HepG2 (cell line): ENCODE data around the gene ATP6V0A1. TPM values are rescaled to one million over a fixed set of nuclear protein-coding genes. Genes with fewer than 3 reads are reported as not detected.

Experiments used
- ATAC-seq: fragments of 200-7000 bp; cut with Tn5 transposase; 3 replicates; pipeline ENCODE4 v1.9.1; 2020; ENCODE audit warnings: mild to moderate bottlenecking, moderate library complexity
- BruUV-seq: library from RNA; stranded (reverse); fragments of 400-500 nt; replicated peaks from 2 replicates; lab custom pipeline; 2021; lab: Mats Ljungman, UMichigan
- CTCF ChIA-PET: fragments of 300-600 bp; formaldehyde crosslinking; extraction: SDS; loops from one replicate; lab custom pipeline; 2021; ENCODE audit warnings: low total read pairs, inconsistent platforms, low intra/inter-chr PET ratio; lab: Yijun Ruan, JAX
- POLR2A ChIA-PET: fragments of 350-600 bp; sonication (Branson Sonifier 250); formaldehyde crosslinking; loops from one replicate; lab custom pipeline; 2020; ENCODE audit warnings: antibody characterized with exemption, inconsistent platforms; lab: Yijun Ruan, JAX
- DNase-seq: peaks from one replicate; pipeline ENCODE4 v3.0.0-alpha.2; 2015; ENCODE audit warnings: low spot score
- FAIRE-seq: peaks from 3 replicates; lab custom pipeline; 2011; peaks lifted over from hg19 to GRCh38; lab: Jason Lieb, UNC
- H2AFZ ChIP-seq: one replicate; pipeline ENCODE4 v1.6.1; 2011; ENCODE audit warnings: low read length, inconsistent platforms
- H3K27ac ChIP-seq: fragments of 300-600 bp; 3 replicates; pipeline ENCODE4 v1.8.0; 2011; ENCODE audit warnings: mixed run types, mild to moderate bottlenecking, mixed read lengths, low read length, inconsistent platforms; ENCODE audit not compliant: insufficient read depth; ENCODE audit errors: extremely low read length
- H3K27me3 ChIP-seq, 2 experiments: fragments of 200-600 bp in 1 of 2; 2 replicates in 1 of 2; 3 replicates in 1 of 2; pipeline versions ENCODE4 v1.6.0 to v1.8.0; 2011; ENCODE audit warnings: low read length in 2 of 2, mild to moderate bottlenecking in 2 of 2, moderate library complexity in 2 of 2, inconsistent platforms in 1 of 2; ENCODE audit not compliant: insufficient read depth in 2 of 2, control insufficient read depth in 1 of 2
- H3K36me3 ChIP-seq, 2 experiments: fragments of 200-600 bp in 1 of 2; replicated peaks in 1 of 2; 2 replicates in 1 of 2; 3 replicates in 1 of 2; pipeline versions ENCODE4 v1.5.1 to v1.8.0; 2011; ENCODE audit warnings: low read length in 2 of 2, inconsistent platforms in 1 of 2; ENCODE audit not compliant: insufficient read depth in 2 of 2, control insufficient read depth in 1 of 2
- H3K4me1 ChIP-seq: 2 replicates; pipeline ENCODE4 v1.5.1; 2012; ENCODE audit warnings: low read length, inconsistent platforms; ENCODE audit not compliant: insufficient read depth
- H3K4me2 ChIP-seq: 2 replicates; pipeline ENCODE4 v1.6.0; 2011; ENCODE audit warnings: low read depth, low read length, inconsistent platforms
- H3K4me3 ChIP-seq, 3 experiments: fragments of 200-600 bp in 1 of 3; sonication (generic), shearing (Covaris generic) in 1 of 3; replicated peaks in 1 of 3; 2 replicates each; pipeline ENCODE4 v1.5.1; 2011 to 2016; ENCODE audit warnings: low read length in 3 of 3, inconsistent platforms in 2 of 3, low read depth in 2 of 3, mild to moderate bottlenecking in 2 of 3, control low read depth in 1 of 3, mixed read lengths in 1 of 3; ENCODE audit not compliant: insufficient read depth in 1 of 3
- H3K79me2 ChIP-seq: one replicate; pipeline ENCODE4 v1.6.1; 2011; ENCODE audit warnings: low read length, inconsistent platforms; ENCODE audit not compliant: insufficient read depth
- H3K9ac ChIP-seq: 2 replicates; pipeline ENCODE4 v1.6.0; 2011; ENCODE audit warnings: mild to moderate bottlenecking, low read depth, low read length, inconsistent platforms; ENCODE audit not compliant: insufficient read depth
- H3K9me3 ChIP-seq: 2 replicates; pipeline ENCODE4 v1.5.1; 2012; ENCODE audit warnings: mild to moderate bottlenecking, low read length
- H4K20me1 ChIP-seq: 2 replicates; pipeline ENCODE4 v1.6.0; 2011; ENCODE audit warnings: inconsistent platforms, mild to moderate bottlenecking, low read length, moderate library complexity; ENCODE audit not compliant: insufficient read depth
- BCL6 ChIP-seq: IDR thresholded peaks from 2 replicates; pipeline ENCODE4 v1.6.1; 2016; ENCODE audit warnings: missing genetic modification reagents, missing compliant biosample characterization
- CENPT ChIP-seq: sonication (generic); formaldehyde crosslinking; IDR thresholded peaks from 2 replicates; pipeline ENCODE4 v1.8.0; 2022; ENCODE audit warnings: low read depth, mild to moderate bottlenecking, moderate library complexity, missing genetic modification reagents
- ERF ChIP-seq: IDR thresholded peaks from 2 replicates; pipeline ENCODE4 v1.6.1; 2018; ENCODE audit warnings: missing biosample characterization, missing genetic modification reagents
- KLF16 ChIP-seq, 2 experiments: sonication (generic) in 1 of 2; formaldehyde crosslinking in 1 of 2; IDR thresholded peaks; 2 replicates each; pipeline versions ENCODE4 v1.6.1 to v1.8.0; 2016 to 2023; ENCODE audit warnings: missing genetic modification reagents in 2 of 2, missing compliant biosample characterization in 1 of 2
- MEIS2 ChIP-seq: sonication (generic); formaldehyde crosslinking; IDR thresholded peaks from 2 replicates; pipeline ENCODE4 v1.9.0; 2021; ENCODE audit warnings: mild to moderate bottlenecking, missing genetic modification reagents
- PHF21A ChIP-seq: sonication (generic); formaldehyde crosslinking; IDR thresholded peaks from 2 replicates; pipeline ENCODE4 v1.5.0; 2020; ENCODE audit warnings: mild to moderate bottlenecking, missing genetic modification reagents
- POLR2G ChIP-seq: fragments of 200-400 bp; formaldehyde crosslinking; IDR thresholded peaks from 2 replicates; pipeline ENCODE4 v1.6.1; 2018; ENCODE audit warnings: mild to moderate bottlenecking, low read depth, low read length, moderate library complexity
- SSRP1 ChIP-seq: IDR thresholded peaks from 2 replicates; pipeline ENCODE4 v1.6.1; 2016; ENCODE audit warnings: control low read depth
- TRAFD1 ChIP-seq: sonication (generic); formaldehyde crosslinking; IDR thresholded peaks from 2 replicates; pipeline ENCODE4 v1.5.1; 2020; ENCODE audit warnings: missing genetic modification reagents, mild to moderate bottlenecking, borderline replicate concordance
- ZFY ChIP-seq: sonication (generic); formaldehyde crosslinking; IDR thresholded peaks from 2 replicates; pipeline ENCODE4 v1.4.0; 2020; ENCODE audit warnings: missing genetic modification reagents
- ZNF274 ChIP-seq: sonication (generic); formaldehyde crosslinking; IDR thresholded peaks from 2 replicates; pipeline ENCODE4 v1.5.1; 2020; ENCODE audit warnings: mild to moderate bottlenecking, missing genetic modification reagents
- ZNF432 ChIP-seq: sonication (generic); formaldehyde crosslinking; IDR thresholded peaks from 2 replicates; pipeline ENCODE4 v1.5.0; 2020; ENCODE audit warnings: missing genetic modification reagents, mild to moderate bottlenecking, borderline replicate concordance
- WGBS: methylation state at CpG from one replicate; pipeline ENCODE4 v1.1.6; 2017; ENCODE audit warnings: low lambda C conversion rate; 5-methylcytosine and 5-hydroxymethylcytosine counted together
- in situ Hi-C: cut with HindIII; loops from 2 replicates; pipeline ENCODE4 v1.10.0; 2017; ENCODE audit warnings: low pct_unique_long_range_greater_than_20kb; ENCODE audit not compliant: extremely low pct_ligation_motif_present
- intact Hi-C: fragments of 100-400 bp; cut with micrococcal nuclease; formaldehyde crosslinking; loops from one replicate; pipeline ENCODE4 v1.10.0; 2022; ENCODE audit not compliant: unreplicated experiment
- polyA plus RNA-seq, 8 experiments: library from polyadenylated mRNA; depleted of rRNA in 3 of 8; stranded (reverse) in 7 of 8; unstranded in 1 of 8; fragments of >200 nt; fragmentation: Illumina TruSeq in 4 of 8; extraction: Trizol in 4 of 8; gene quantifications; 2 replicates each; pipeline versions ENCODE4 v1.2.1 to v1.2.3, GENCODE V29; 2011 to 2016; ENCODE audit warnings: low read depth in 4 of 8, missing spikeins in 1 of 8, mixed read lengths in 1 of 8; ENCODE audit not compliant: insufficient read depth in 1 of 8
- total RNA-seq, 5 experiments: library from RNA; depleted of rRNA; stranded (reverse); fragments of >200 nt; fragmentation: Illumina TruSeq; extraction: Trizol; gene quantifications; 2 replicates each; pipeline ENCODE4 v1.2.3, GENCODE V29; 2016; ENCODE audit warnings: low read depth in 1 of 5
- TF ChIP-seq, protein P1 (sequence below): sonication (generic); formaldehyde crosslinking; IDR thresholded peaks from 2 replicates; pipeline ENCODE4 v1.4.0; 2020; ENCODE audit warnings: missing genetic modification reagents
- TF ChIP-seq, protein P2 (sequence below): sonication (generic); formaldehyde crosslinking; IDR thresholded peaks from 2 replicates; pipeline ENCODE4 v1.8.1; 2023; ENCODE audit warnings: mild to moderate bottlenecking, inconsistent platforms, moderate library complexity, missing genetic modification reagents, borderline replicate concordance

The ATP6V0A1 gene
- total and polyA plus RNA-seq, 2 of the 13 experiments (the other 11 are each of a cell fraction or from before 2014, with no cell fraction given): 27.9 to 54.1 TPM

DNA sequence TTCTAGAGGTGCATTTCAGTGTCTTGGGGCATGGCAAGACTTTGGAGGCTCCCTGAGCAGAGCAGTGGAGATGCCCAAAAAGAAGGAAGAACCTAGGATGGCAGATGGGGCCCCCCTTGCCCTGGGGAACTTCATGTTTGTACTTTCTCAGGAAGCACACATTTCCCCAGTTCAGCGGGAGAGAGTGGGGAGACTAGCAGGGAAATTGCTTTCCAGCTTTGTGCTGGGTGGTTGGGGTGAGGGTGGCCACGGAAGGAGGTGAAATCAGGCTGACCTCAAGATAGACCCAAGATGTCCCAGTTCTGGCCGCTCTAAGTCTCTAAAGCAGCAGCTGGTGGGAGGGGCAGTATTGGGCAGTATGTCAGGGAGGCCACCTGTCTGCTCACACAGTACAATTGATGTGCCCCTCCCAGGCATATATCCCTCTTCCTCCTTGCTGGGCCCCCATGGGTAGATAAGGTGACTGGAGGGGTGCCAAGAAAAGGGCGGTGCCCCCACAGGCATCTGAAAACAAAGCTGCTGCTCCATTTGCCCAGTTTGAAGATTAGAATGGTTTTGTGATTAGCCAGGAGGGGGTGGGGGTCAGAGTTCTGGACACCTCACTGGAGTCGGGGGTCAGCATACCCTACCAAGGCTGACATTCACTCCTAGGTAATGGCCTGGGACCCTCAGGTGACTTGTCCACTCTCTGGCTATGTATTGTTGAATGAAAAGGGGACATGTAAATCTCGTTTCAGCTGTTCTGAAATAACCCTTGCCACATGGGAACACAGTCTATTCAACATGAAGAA is 60.3 kb downstream of the ATP6V0A1 start (continued):
- no peak for TF ChIP-seq TRAFD1 (CRISPR knock-in tag)
- no peak for TF ChIP-seq BCL6 (CRISPR knock-in tag)
- TF ChIP-seq, protein P1, sequence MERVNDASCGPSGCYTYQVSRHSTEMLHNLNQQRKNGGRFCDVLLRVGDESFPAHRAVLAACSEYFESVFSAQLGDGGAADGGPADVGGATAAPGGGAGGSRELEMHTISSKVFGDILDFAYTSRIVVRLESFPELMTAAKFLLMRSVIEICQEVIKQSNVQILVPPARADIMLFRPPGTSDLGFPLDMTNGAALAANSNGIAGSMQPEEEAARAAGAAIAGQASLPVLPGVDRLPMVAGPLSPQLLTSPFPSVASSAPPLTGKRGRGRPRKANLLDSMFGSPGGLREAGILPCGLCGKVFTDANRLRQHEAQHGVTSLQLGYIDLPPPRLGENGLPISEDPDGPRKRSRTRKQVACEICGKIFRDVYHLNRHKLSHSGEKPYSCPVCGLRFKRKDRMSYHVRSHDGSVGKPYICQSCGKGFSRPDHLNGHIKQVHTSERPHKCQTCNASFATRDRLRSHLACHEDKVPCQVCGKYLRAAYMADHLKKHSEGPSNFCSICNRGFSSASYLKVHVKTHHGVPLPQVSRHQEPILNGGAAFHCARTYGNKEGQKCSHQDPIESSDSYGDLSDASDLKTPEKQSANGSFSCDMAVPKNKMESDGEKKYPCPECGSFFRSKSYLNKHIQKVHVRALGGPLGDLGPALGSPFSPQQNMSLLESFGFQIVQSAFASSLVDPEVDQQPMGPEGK (CRISPR knock-in tag): peak; percentile 75
- no peak for TF ChIP-seq CENPT
- TF ChIP-seq, all 625 proteins: peak for 5

GRCh38 chr17:42519546-42520491 is 61.1 kb downstream of the ATP6V0A1 start:
- DNase-seq (peak; percentile 90), FAIRE-seq (peak; percentile 51), ATAC-seq (peak; percentile 63)
- no peaks in the 10 kb centered on the region for H3K79me2 ChIP-seq
- POLR2A ChIA-PET: interaction anchor here (0.9 to 4.3 kb wide), 19 partner anchors 8 to 271 kb away, joined by 3 to 52 read pairs (median 5); partner anchors contain the start of genes CAVIN1, NAGLU, RETREG3 and STAT3
- H3K27ac ChIP-seq: peak overlapping the region; percentile 70
- no peaks in the 10 kb centered on the region for H3K27me3 ChIP-seq
- peaks cover 9 to 11% of the 10 kb centered on the region in 2 experiments; a peak in 4 of 5 replicates for H3K36me3 ChIP-seq
- H3K4me2 ChIP-seq: peak overlapping the region; percentile 53
- no peak overlapping the region for H3K4me3 ChIP-seq
- no peak overlapping the region for H2AFZ ChIP-seq
- in situ Hi-C loops: loop anchor here (5.0 kb wide), 2 partner anchors 98 to 198 kb away; partner anchors contain the start of gene CAVIN1
- BruUV-seq: no TSS peak
- H3K4me1 ChIP-seq: peaks cover 73% of the 10 kb centered on the region
- H3K9ac ChIP-seq: peak overlapping the region; percentile 54
- H3K9me3 ChIP-seq: no peaks in the 10 kb centered on the region
- no peaks in the 10 kb centered on the region for H4K20me1 ChIP-seq
- CTCF ChIA-PET: interaction anchor here (1.4 kb wide), 1 partner anchor 58 kb away, joined by 3 read pairs; the partner anchor contains the start of gene PSMC3IP
- 39% methylated on average over 12 of the region's 12 CpGs for WGBS
- intact Hi-C loops: no loop called here
- TF ChIP-seq ZNF274 (0 out of 2 replicates have a peak, but pooled peaks have one; percentile 38), PHF21A (CRISPR knock-in tag) (peak; percentile 52; the same call in 1 of the 2 replicates), ZFY (no peak), MEIS2 (CRISPR knock-in tag) (0 out of 2 replicates have a peak, but pooled peaks have one; percentile 9), POLR2G (0 out of 2 replicates have a peak, but pooled peaks have one; percentile 42), SSRP1 (peak; percentile 39; the same call in 1 of the 2 replicates), KLF16 (CRISPR knock-in tag; IDR thresholded peaks at IDR 0.05) (0 out of 4 replicates have a peak, but pooled peaks of 1 of the 2 experiments have one; percentile 42), ZNF432 (no peak), ERF (CRISPR knock-in tag) (0 out of 2 replicates have a peak, but pooled peaks have one; percentile 7)
- TF ChIP-seq, protein P2, sequence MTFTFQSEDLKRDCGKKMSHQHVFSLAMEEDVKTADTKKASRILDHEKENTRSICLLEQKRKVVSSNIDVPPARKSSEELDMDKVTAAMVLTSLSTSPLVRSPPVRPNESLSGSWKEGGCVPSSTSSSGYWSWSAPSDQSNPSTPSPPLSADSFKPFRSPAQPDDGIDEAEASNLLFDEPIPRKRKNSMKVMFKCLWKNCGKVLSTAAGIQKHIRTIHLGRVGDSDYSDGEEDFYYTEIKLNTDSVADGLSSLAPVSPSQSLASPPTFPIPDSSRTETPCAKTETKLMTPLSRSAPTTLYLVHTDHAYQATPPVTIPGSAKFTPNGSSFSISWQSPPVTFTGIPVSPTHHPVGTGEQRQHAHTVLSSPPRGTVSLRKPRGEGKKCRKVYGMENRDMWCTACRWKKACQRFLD: 0 out of 2 replicates have a peak, but pooled peaks have one; percentile 50
